Right renal pelvis (tissue), 4 donors: ENCODE data around the gene GJB6. TPM values are rescaled to one million over a fixed set of nuclear protein-coding genes. Genes with fewer than 3 reads are reported as not detected.

Experiments
- DNase-seq, 4 donors: peaks; one replicate each; pipeline ENCODE4 v3.0.0-alpha.2; 2013; ENCODE audit warnings: low read depth in 4 of 4, low spot score in 3 of 4, missing footprints in 1 of 4
- polyA plus RNA-seq, 4 donors: library from polyadenylated mRNA; unstranded; fragments of 120-200 nt; gene quantifications; one replicate each; pipeline ENCODE4 v1.2.1, GENCODE V29; 2013; ENCODE audit not compliant: insufficient read length in 4 of 4

Gene GJB6
- polyA plus RNA-seq, 4 donors = 2.3 to 5.4 (median 4.1) TPM

GRCh38 chr13:20230913-20231838 lies 943 bp downstream of the GJB6 start:
- no peak for DNase-seq

- DNase-seq = no peak
These were observed 4.4 kb downstream of the GJB6 start for GRCh38 chr13:20227730-20228129.

- no peak for DNase-seq
These were observed 4.8 kb downstream of the GJB6 start for GRCh38 chr13:20227288-20227687.

- DNase-seq = no peak
These were observed 9.6 kb downstream of the GJB6 start for GRCh38 chr13:20222553-20222952.

- DNase-seq = no peak
These were observed 10.3 kb downstream of the GJB6 start for GRCh38 chr13:20221772-20222171.

GRCh38 chr13:20219577-20219976 lies 12.5 kb downstream of the GJB6 start:
- DNase-seq = no peak

GRCh38 chr13:20217168-20217567 lies 15.0 kb downstream of the GJB6 start:
- no peak for DNase-seq

GRCh38 chr13:20209948-20210347 lies 22.2 kb downstream of the GJB6 start:
- no peak for DNase-seq

GRCh38 chr13:20206698-20207235 lies 25.4 kb downstream of the GJB6 start:
- DNase-seq = no peak

- no peak for DNase-seq
These were observed 25.9 kb downstream of the GJB6 start for GRCh38 chr13:20206065-20206697.

- no peak for DNase-seq
These were observed 33.3 kb downstream of the GJB6 start for GRCh38 chr13:20198781-20199180.

GRCh38 chr13:20197361-20197834 lies 34.7 kb downstream of the GJB6 start:
- DNase-seq = no peak

GRCh38 chr13:20195801-20196200 lies 36.3 kb downstream of the GJB6 start:
- no peak for DNase-seq

GRCh38 chr13:20193907-20194631 lies 38.0 kb downstream of the GJB6 start:
- no peak for DNase-seq

GRCh38 chr13:20193162-20193906 lies 38.8 kb downstream of the GJB6 start:
- no peak for DNase-seq

GRCh38 chr13:20192836-20193161 lies 39.3 kb downstream of the GJB6 start, which contains the start of gene GJB2:
Gene GJB2, minus strand, starts transcription at chr13:20192938. Its CDS starts 3,357 bp downstream, at chr13:20189581.
- no peak for DNase-seq

GRCh38 chr13:20192158-20192835 lies 39.8 kb downstream of the GJB6 start:
- no peak for DNase-seq

GRCh38 chr13:20191311-20192157 lies 40.6 kb downstream of the GJB6 start:
- no peak for DNase-seq
